ENCODE data around the gene ME3. TPM values are rescaled to one million over a fixed set of nuclear protein-coding genes. Genes with fewer than 3 reads are reported as not detected.

ME3 gene
- polyA plus RNA-seq, 2 of the 4 experiments (the other 2 are of a cell fraction), result 19.7 to 22.3 TPM

- TF ChIP-seq JUN (IDR thresholded peaks at IDR 0.05) (no peak), POLR2A (IDR thresholded peaks at IDR 0.05; ENCODE audit: low read length) (no peak)
Measured at GRCh38 chr11:86395061-86395551, 277.3 kb downstream of the ME3 start (continued).

Other genes with a start within 250 kb of the ME3 start
- 240 and 282 TPM in 2 replicates for gene PRSS23, start 127.9 kb upstream of the ME3 start, polyA plus RNA-seq (2011; rRNA removed)
- gene PRSS23, start 127.9 kb upstream of the ME3 start, polyA plus RNA-seq (2017; fragmentation: RNase III; extraction: RNeasy Plus Mini Kit Qiagen cat#74134 plus additional on column Dnase treatment), result 199 to 247 TPM (median 217 TPM) in 3 replicates

Data from A549 (cell line).